ENCODE results near the gene LPCAT1. TPM values are rescaled to one million over a fixed set of nuclear protein-coding genes. Genes with fewer than 3 reads are reported as not detected.

LPCAT1 gene
- total RNA-seq, 2 donors from 2014 or later: 17.1 to 27.3 TPM

- Histone ChIP-seq H3K36me3 (no peaks in the 10 kb centered on the region), H3K27ac (no peak overlapping the region), H3K4me1 (no peaks in the 10 kb centered on the region), H3K9ac (ENCODE audit: low read depth in 2 of 2, low read length in 2 of 2) (peak overlapping the region in 1 of 2 donors; percentile 1), H3K4me3 (no peak overlapping the region), H3K27me3 (no peaks in the 10 kb centered on the region), H3K9me3 (no peaks in the 10 kb centered on the region)
- no peak for TF ChIP-seq CTCF (IDR thresholded peaks at IDR 0.05)
- DNase-seq: no peak
- intact Hi-C loops (cut with DNase I): no loop called here
Observed at GRCh38 chr5:1565737-1566734, 42.3 kb upstream of the LPCAT1 start.

- no peak for DNase-seq
- no peak for TF ChIP-seq CTCF (IDR thresholded peaks at IDR 0.05)
- Histone ChIP-seq H3K27me3 (no peaks in the 10 kb centered on the region), H3K4me1 (no peaks in the 10 kb centered on the region), H3K9ac (ENCODE audit: low read depth in 2 of 2, low read length in 2 of 2) (peak overlapping the region in 1 of 2 donors; percentile 1), H3K36me3 (no peaks in the 10 kb centered on the region), H3K9me3 (no peaks in the 10 kb centered on the region), H3K4me3 (no peak overlapping the region), H3K27ac (no peak overlapping the region)
- intact Hi-C loops (cut with DNase I): no loop called here
Observed at GRCh38 chr5:1564824-1565736, 41.3 kb upstream of the LPCAT1 start.

GRCh38 chr5:1564182-1564748 lies 40.5 kb upstream of the LPCAT1 start:
- no peak overlapping the region for H3K4me3 ChIP-seq
- no peaks in the 10 kb centered on the region for H3K9me3 ChIP-seq
- TF ChIP-seq CTCF (IDR thresholded peaks at IDR 0.05): no peak
- H3K27me3 ChIP-seq: no peaks in the 10 kb centered on the region
- intact Hi-C loops (cut with DNase I): no loop called here
- no peak for DNase-seq
- no peaks in the 10 kb centered on the region for H3K36me3 ChIP-seq
- H3K4me1 ChIP-seq: no peaks in the 10 kb centered on the region
- H3K27ac ChIP-seq: no peak overlapping the region
- H3K9ac ChIP-seq (ENCODE audit: low read depth in 2 of 2, low read length in 2 of 2): no peak overlapping the region

GRCh38 chr5:1563617-1564181 lies 39.9 kb upstream of the LPCAT1 start:
- H3K9ac ChIP-seq (ENCODE audit: low read depth in 2 of 2, low read length in 2 of 2): no peak overlapping the region
- no peak overlapping the region for H3K27ac ChIP-seq
- intact Hi-C loops (cut with DNase I): no loop called here
- H3K27me3 ChIP-seq: no peaks in the 10 kb centered on the region
- H3K36me3 ChIP-seq: no peaks in the 10 kb centered on the region
- DNase-seq: no peak
- no peaks in the 10 kb centered on the region for H3K4me1 ChIP-seq
- no peaks in the 10 kb centered on the region for H3K9me3 ChIP-seq
- no peak for TF ChIP-seq CTCF (IDR thresholded peaks at IDR 0.05)
- H3K4me3 ChIP-seq: no peak overlapping the region

- intact Hi-C loops (cut with DNase I): no loop called here
- no peak overlapping the region for H3K9ac ChIP-seq (ENCODE audit: low read depth in 2 of 2, low read length in 2 of 2)
- H3K4me3 ChIP-seq: no peak overlapping the region
- TF ChIP-seq CTCF (IDR thresholded peaks at IDR 0.05): no peak
- DNase-seq: no peak
- H3K27me3 ChIP-seq: no peaks in the 10 kb centered on the region
- H3K9me3 ChIP-seq: no peaks in the 10 kb centered on the region
- H3K4me1 ChIP-seq: no peaks in the 10 kb centered on the region
- no peak overlapping the region for H3K27ac ChIP-seq
- H3K36me3 ChIP-seq: no peaks in the 10 kb centered on the region
Observed at GRCh38 chr5:1563051-1563461, 39.3 kb upstream of the LPCAT1 start.
